Upper lobe of right lung (tissue), 1 donor: ENCODE measurements around the gene DSC2. TPM values are rescaled to one million over a fixed set of nuclear protein-coding genes. Genes with fewer than 3 reads are reported as not detected.
"Not testable (repeated sequence)": the region's sequence is repeated elsewhere in the genome, so short reads cannot be mapped to it uniquely, and the experiment has no call there.

ENCODE experiments used
- ATAC-seq: fragments of 200-7000 bp; cut with Tn5 transposase; one replicate; pipeline ENCODE4 v1.9.1; 2020; ENCODE audit warnings: mild to moderate bottlenecking, moderate library complexity
- DNase-seq: peaks from one replicate; pipeline ENCODE4 v3.0.0-alpha.2; 2020
- H3K27ac ChIP-seq: fragments of 200-600 bp; one replicate; pipeline ENCODE4 v1.8.0; 2022
- H3K27me3 ChIP-seq: fragments of 200-600 bp; one replicate; pipeline ENCODE4 v1.8.0; 2022; ENCODE audit warnings: mild to moderate bottlenecking
- H3K36me3 ChIP-seq: fragments of 200-600 bp; one replicate; pipeline ENCODE4 v1.8.0; 2022
- H3K4me1 ChIP-seq: fragments of 200-600 bp; one replicate; pipeline ENCODE4 v1.8.0; 2022
- H3K4me3 ChIP-seq: fragments of 200-600 bp; one replicate; pipeline ENCODE4 v1.8.0; 2022; ENCODE audit warnings: mild to moderate bottlenecking
- H3K9me3 ChIP-seq: fragments of 200-600 bp; one replicate; pipeline ENCODE4 v1.8.0; 2022
- intact Hi-C: fragments of 100-400 bp; cut with DNase I; formaldehyde crosslinking; loops from one replicate; pipeline ENCODE4 v1.11.0; 2022
- total RNA-seq: library from RNA; stranded (reverse); fragmentation: NEBNext Ultra II Directional; extraction: Animal tissue kit (Norgen Biotek cat#: 25700); gene quantifications from one replicate; pipeline ENCODE4 v1.2.1, GENCODE V29; 2021
- TF ChIP-seq, protein P1 (sequence below): fragments of 200-600 bp; IDR thresholded peaks from one replicate; pipeline ENCODE4 v1.8.0; 2022; ENCODE audit warnings: antibody characterized with exemption
- donor health status: DM: no; HTN: yes; CAD: no; lungs with severe emphysema.

DSC2 gene
- total RNA-seq, 1 donor from 2014 or later: 17.2 TPM

DNA sequence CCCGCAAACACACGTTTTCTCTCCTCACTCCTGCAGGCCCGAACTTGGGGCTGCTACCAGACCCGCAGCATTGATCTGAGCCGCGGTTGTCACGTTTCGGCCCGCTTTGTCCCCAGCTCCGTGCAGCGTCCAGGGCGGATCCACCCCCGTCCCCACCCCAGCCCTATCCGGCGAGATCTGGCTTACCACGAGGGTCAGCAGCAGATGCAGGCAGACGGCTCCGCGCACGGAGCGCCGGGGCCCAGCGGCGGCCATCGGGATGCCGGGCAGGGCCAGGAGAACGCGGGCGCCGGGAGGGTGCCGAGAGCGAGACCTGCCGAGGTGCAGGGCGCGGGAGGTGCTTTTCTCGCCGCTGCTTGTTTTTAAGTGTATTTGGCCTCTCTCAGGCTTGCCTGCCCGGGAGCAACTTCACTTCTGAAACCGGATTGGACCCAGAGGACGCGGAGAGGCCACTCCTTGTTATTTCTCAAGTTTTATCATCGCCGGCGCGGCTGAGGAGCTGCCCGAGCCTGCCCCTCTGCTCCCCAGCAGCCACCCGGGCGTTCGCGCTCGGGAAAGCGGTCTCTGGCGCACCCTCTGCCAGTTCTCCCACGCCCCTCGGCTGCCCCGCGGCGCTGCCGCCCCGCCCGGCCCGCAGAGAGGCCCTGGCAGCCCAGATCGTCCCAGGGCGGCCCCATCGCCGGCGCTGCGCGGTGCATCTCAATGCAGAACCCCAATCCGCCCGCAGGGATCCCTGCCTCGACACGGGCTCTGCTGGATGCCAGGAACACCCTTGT is 59.6 kb downstream of the DSC2 start, which contains the start of gene DSC3:
TSS of gene DSC3 (minus strand) at position 337 of the 776 bp plus-strand sequence. CDS start at position 255, 82 bp downstream.
- Histone ChIP-seq H3K4me3 (peak within 1 kb of the TSS; percentile 31), H3K9me3 (no peaks in the 10 kb centered on the region), H3K27me3 (peaks cover 62% of the 10 kb centered on the region), H3K4me1 (peaks cover 4% of the 10 kb centered on the region), H3K27ac (no peak within 1 kb of the TSS), H3K36me3 (no peaks in the 10 kb centered on the region)
- DNase-seq: peak; percentile 64
- TF ChIP-seq, protein P1, sequence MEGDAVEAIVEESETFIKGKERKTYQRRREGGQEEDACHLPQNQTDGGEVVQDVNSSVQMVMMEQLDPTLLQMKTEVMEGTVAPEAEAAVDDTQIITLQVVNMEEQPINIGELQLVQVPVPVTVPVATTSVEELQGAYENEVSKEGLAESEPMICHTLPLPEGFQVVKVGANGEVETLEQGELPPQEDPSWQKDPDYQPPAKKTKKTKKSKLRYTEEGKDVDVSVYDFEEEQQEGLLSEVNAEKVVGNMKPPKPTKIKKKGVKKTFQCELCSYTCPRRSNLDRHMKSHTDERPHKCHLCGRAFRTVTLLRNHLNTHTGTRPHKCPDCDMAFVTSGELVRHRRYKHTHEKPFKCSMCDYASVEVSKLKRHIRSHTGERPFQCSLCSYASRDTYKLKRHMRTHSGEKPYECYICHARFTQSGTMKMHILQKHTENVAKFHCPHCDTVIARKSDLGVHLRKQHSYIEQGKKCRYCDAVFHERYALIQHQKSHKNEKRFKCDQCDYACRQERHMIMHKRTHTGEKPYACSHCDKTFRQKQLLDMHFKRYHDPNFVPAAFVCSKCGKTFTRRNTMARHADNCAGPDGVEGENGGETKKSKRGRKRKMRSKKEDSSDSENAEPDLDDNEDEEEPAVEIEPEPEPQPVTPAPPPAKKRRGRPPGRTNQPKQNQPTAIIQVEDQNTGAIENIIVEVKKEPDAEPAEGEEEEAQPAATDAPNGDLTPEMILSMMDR: no peak
- intact Hi-C loops: no loop called here
- peak; percentile 57 for ATAC-seq

DNA sequence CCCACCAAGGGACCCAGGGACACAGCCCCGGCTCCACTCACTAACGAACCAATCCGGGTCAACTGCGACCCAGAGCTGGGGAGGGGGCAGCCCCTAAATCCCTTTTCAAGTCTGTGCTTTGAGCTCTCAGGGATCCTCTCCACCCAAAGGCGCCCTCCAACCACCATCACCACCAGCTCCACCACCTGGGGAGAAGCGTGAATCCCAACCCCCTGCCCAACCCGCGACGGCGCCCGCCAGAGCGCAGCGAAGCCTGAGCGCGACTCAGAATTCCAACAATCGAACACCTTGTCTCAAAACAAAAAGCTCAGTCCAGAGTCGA is 60.2 kb downstream of the DSC2 start:
- Histone ChIP-seq H3K27ac (no peak overlapping the region), H3K9me3 (no peaks in the 10 kb centered on the region), H3K4me1 (peaks cover 4% of the 10 kb centered on the region), H3K36me3 (no peaks in the 10 kb centered on the region), H3K27me3 (peaks cover 62% of the 10 kb centered on the region), H3K4me3 (peak overlapping the region; percentile 31)
- no peak for ATAC-seq
- DNase-seq: no peak
- TF ChIP-seq, protein P1: no peak
- intact Hi-C loops: no loop called here

DNA sequence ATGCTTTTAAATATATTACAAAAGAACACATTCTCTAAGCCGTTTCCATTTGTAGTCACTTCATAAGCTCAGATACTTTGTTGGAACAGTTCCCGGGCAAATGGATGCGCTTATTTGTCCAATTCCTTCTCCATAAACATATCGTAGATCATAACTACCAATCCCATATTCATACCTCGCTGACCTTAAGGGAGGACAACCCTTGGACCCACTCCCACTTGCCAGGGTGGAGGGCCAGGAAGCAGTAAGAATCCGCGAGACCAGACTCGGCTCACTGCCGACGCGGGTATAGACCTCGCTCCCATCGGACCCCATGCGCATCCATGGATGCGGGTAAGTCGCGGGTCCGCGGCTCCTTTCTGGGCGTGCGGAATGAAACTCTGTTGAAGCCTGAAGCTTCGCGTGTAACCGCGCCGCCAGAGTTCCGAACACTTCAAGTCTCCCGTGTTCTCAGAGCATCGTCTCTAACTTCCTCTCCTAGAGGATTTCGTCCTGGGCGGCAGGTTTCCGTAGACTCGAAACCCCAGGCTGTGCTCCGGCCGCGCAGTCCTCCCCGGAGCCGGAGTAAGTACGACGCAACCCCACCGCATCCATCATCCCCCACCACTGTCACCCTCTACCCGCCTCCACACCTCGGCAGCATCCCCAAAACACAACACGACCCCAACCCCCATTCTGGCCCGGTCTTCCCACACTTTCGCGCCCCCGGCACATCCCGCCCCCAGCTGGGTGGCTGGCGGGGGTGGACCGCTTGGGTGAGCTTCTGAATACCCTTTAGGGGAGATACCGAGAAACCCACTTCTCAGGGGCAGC is 60.7 kb downstream of the DSC2 start:
- Histone ChIP-seq H3K36me3 (no peaks in the 10 kb centered on the region), H3K27me3 (peaks cover 62% of the 10 kb centered on the region), H3K4me3 (no peak overlapping the region), H3K9me3 (no peaks in the 10 kb centered on the region), H3K27ac (no peak overlapping the region), H3K4me1 (peaks cover 4% of the 10 kb centered on the region)
- intact Hi-C loops: no loop called here
- TF ChIP-seq, protein P1: no peak
- peak; percentile 52 for DNase-seq
- ATAC-seq: peak; percentile 28

DNA sequence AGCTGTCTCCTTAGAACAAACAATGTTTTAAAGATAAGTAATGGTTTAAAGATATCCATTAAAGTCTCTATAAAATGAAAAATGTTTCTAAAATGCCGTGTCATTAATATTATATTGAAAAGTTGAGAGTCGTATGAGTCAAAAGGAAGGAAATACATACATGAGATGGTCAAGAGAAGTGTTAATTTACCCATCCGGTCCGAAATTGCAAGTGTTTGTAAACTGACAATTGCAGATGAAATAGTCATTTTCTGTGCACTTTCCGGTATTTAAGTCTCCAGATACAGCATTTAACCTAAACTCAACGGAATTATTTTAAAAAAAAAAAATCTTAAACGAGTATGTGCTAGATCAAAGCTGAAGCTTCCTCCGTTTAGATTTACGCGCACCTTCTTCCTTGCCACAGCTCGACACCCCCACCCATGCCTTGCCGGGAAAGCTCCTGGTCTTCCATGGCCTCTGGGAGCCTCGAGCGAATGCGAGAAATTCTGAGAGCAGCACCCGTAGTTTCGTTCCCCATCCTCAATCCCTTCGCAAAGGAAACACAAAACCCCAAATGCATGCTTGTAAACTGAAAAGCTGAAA is 61.4 kb downstream of the DSC2 start:
- intact Hi-C loops: no loop called here
- DNase-seq (no peak), ATAC-seq (no peak)
- H3K27ac ChIP-seq: no peak overlapping the region
- H3K4me1 ChIP-seq: peaks cover 4% of the 10 kb centered on the region
- TF ChIP-seq, protein P1: no peak
- H3K9me3 ChIP-seq: no peaks in the 10 kb centered on the region
- H3K4me3 ChIP-seq: no peak overlapping the region
- H3K36me3 ChIP-seq: no peaks in the 10 kb centered on the region
- peaks cover 62% of the 10 kb centered on the region for H3K27me3 ChIP-seq

DNA sequence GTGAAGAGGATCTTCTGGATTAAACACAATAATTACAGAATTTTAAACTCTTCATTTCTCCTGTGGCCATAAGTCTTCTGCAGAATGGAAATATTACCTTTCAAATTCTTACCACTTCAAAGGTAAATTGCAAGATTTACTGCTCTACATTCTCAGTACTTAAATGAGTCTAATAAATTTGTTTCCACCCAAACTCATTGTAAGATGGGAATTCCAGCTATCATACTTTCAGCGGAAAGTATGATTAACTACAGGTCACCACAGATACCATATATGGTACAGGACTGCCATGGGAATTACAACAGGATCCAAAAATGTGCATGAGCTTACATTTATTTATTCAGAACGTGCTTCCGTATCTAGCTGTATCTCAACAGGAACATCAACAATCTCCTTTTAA is 62.8 kb downstream of the DSC2 start:
- no peak overlapping the region for H3K27ac ChIP-seq
- TF ChIP-seq, protein P1: no peak
- no peak for ATAC-seq
- no peaks in the 10 kb centered on the region for H3K36me3 ChIP-seq
- peaks cover 4% of the 10 kb centered on the region for H3K4me1 ChIP-seq
- no peak overlapping the region for H3K4me3 ChIP-seq
- H3K27me3 ChIP-seq: peaks cover 62% of the 10 kb centered on the region
- intact Hi-C loops: no loop called here
- no peak for DNase-seq
- no peaks in the 10 kb centered on the region for H3K9me3 ChIP-seq

DNA sequence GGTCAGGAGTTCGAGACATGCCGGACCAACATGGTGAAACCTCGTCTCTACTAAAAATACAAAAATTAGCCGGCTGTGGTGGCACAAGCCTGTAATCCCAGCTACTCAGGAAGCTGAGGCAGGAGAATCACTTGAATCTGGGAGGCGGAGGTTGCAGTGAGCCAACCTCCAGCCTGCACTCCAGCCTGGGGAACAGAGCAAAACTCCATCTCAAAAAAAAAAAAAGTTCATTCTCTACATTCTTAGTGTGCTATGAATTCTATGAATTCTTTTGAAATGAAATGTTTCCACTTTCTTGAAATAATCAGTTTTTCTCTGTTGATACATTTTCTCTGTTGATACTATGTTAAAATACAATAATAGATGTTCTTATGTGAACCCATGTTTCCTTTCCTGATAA is 64.5 kb downstream of the DSC2 start:
- H3K4me3 ChIP-seq, H3K27ac ChIP-seq, H3K36me3 ChIP-seq, ATAC-seq, H3K4me1 ChIP-seq, H3K9me3 ChIP-seq, DNase-seq, intact Hi-C loops: not testable (repeated sequence)
- H3K27me3 ChIP-seq: peaks cover 45% of the 10 kb centered on the region
